Ishikawa (cell line): Measurements from ENCODE around the gene C18orf54.

Experiments
- CEBPB ChIP-seq: IDR thresholded peaks from 2 replicates; pipeline ENCODE4 v1.6.1; 2012
- CREB1 ChIP-seq: IDR thresholded peaks from 2 replicates; pipeline ENCODE4 v1.6.1; 2012; ENCODE audit warnings: low read depth
- EGR1 ChIP-seq: IDR thresholded peaks from 2 replicates; pipeline ENCODE4 v1.6.1; 2012
- EP300 ChIP-seq: IDR thresholded peaks from 2 replicates; pipeline ENCODE4 v1.6.1; 2012; ENCODE audit warnings: borderline replicate concordance
- FOXM1 ChIP-seq: IDR thresholded peaks from 2 replicates; pipeline ENCODE4 v1.6.1; 2012; ENCODE audit warnings: low read depth, borderline replicate concordance
- MAX ChIP-seq: IDR thresholded peaks from 2 replicates; pipeline ENCODE4 v1.6.1; 2012
- NFIC ChIP-seq: IDR thresholded peaks from 2 replicates; pipeline ENCODE4 v1.6.1; 2012
- RAD21 ChIP-seq: IDR thresholded peaks from 2 replicates; pipeline ENCODE4 v1.6.1; 2012; ENCODE audit warnings: low read depth
- REST ChIP-seq: IDR thresholded peaks from 2 replicates; pipeline ENCODE4 v1.6.1; 2012; ENCODE audit warnings: low read depth, mild to moderate bottlenecking
- TCF12 ChIP-seq: IDR thresholded peaks from 2 replicates; pipeline ENCODE4 v1.6.1; 2012; ENCODE audit warnings: low read depth
- TEAD4 ChIP-seq: IDR thresholded peaks from 2 replicates; pipeline ENCODE4 v1.6.1; 2012
- USF1 ChIP-seq: IDR thresholded peaks from 2 replicates; pipeline ENCODE4 v1.6.1; 2012
- YY1 ChIP-seq: IDR thresholded peaks from 2 replicates; pipeline ENCODE4 v1.6.1; 2012; ENCODE audit warnings: low read depth
- ZBTB7A ChIP-seq: IDR thresholded peaks from 2 replicates; pipeline ENCODE4 v1.6.1; 2012; ENCODE audit warnings: low read depth

C18orf54 gene

GRCh38 chr18:54327818-54328217, 29.9 kb upstream of the C18orf54 start:
- no peak for TF ChIP-seq ZBTB7A
- TF ChIP-seq MAX = no peak
- TF ChIP-seq USF1 = no peak
- no peak for TF ChIP-seq EGR1
- no peak for TF ChIP-seq REST

GRCh38 chr18:54329787-54330186, 27.9 kb upstream of the C18orf54 start:
- TF ChIP-seq FOXM1 (no peak), MAX (no peak), TEAD4 (no peak), USF1 (no peak), TCF12 (no peak), YY1 (no peak), EP300 (no peak), EGR1 (no peak), REST (no peak), CREB1 (no peak), CEBPB (no peak)

- peak; percentile 10; the same call in 1 of the 2 replicates for TF ChIP-seq RAD21
- no peak for TF ChIP-seq MAX
- TF ChIP-seq CEBPB = no peak
These were observed 26.7 kb upstream of the C18orf54 start for GRCh38 chr18:54330768-54331548.

- TF ChIP-seq TCF12 = no peak
- TF ChIP-seq CREB1 = no peak
- TF ChIP-seq REST = no peak
- TF ChIP-seq RAD21 = no peak
- TF ChIP-seq ZBTB7A = no peak
- TF ChIP-seq YY1 = no peak
- no peak for TF ChIP-seq TEAD4
- TF ChIP-seq USF1 = no peak
- TF ChIP-seq NFIC = no peak
These were observed 22.0 kb upstream of the C18orf54 start for GRCh38 chr18:54335638-54336173.
